Left cardiac atrium (tissue), 4 donors: ENCODE data around the gene NT5M. TPM values are rescaled to one million over a fixed set of nuclear protein-coding genes. Genes with fewer than 3 reads are reported as not detected.
A peak's percentile ranks its signal among the peaks of the same experiment; 100 is the strongest.

Source experiments
- ATAC-seq, 2 donors: fragments of 200-7000 bp; cut with Tn5 transposase; one replicate each; pipeline ENCODE4 v1.9.1; 2020; ENCODE audit warnings: mild to moderate bottlenecking in 2 of 2, moderate library complexity in 2 of 2
- DNase-seq: peaks from one replicate; pipeline ENCODE4 v3.0.0-alpha.2; 2020
- intact Hi-C, 2 donors: fragments of 100-400 bp; cut with DNase I; formaldehyde crosslinking; loops; one replicate each; pipeline versions ENCODE4 v1.14.1 to v1.15.1; 2022 to 2023
- total RNA-seq, 2 donors: library from RNA; stranded (reverse); fragmentation: NEBNext Ultra II Directional; extraction: Animal tissue kit (Norgen Biotek cat#: 25700); gene quantifications; one replicate each; pipeline ENCODE4 v1.2.1, GENCODE V29; 2021
- donor health status: DM: no; HTN: yes; CAD: no.
- donor health status: DM: no; HTN: yes; CAD: no; lungs with severe emphysema.
- donor health status: DM: yes; HTN: yes; CAD: no.
- donor health status: Dilated cardiomyopathy.

The NT5M gene
- total RNA-seq, 2 donors from 2014 or later: 5.4 to 8.2 TPM

DNA sequence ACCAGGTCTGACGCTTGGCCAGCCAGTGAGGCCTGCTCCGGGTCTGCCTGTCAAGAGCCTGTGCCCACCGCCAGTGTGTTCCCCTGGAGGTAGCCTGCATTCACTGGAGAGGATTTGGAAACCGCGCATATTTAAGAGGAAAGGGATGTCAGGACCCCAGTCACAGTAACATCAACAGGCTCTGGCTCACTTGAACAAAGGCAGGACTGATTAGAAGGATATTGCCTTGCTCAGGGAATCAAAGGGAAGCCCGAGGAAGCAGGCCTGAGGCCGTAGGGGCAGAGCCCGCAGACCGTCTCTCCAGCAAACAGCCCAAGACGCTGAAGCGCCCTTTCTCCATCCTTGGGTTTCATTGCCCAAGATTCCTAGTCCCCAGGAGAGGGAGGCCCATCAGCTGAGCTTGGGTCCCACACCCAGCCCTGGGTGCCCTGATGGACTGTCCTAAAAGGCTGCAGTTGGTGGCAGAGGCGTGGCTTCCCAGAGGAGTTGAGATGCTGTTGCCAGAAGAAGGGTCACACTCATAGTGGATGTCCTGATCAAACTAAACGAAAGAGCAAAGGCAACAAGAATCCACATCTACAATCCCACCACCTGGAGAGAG, 23.2 kb downstream of the NT5M start:
- intact Hi-C loops: no loop called here
- DNase-seq (no peak), ATAC-seq (no peak)

DNA sequence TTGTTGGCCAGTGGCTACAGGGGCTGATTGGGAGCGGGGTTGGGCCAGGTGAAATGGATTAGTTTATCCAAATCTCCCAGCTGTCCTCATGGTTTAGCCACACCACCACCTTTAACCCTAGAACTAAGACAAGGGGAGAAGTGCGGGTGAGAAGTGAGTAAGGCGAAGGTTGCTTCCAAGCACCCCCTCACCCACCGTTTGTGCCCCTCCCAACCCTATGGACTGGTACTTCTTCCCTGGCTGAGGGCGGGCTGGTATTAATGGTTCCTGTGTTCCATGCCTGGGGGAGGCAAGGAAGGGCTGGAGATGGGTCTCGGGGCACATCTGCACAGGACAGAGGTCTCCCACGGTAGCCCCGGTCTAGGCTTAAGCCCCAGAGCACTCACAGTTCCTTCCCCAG, 25.1 kb downstream of the NT5M start:
- ATAC-seq (no peak), DNase-seq (no peak)
- intact Hi-C loops: no loop called here

DNA sequence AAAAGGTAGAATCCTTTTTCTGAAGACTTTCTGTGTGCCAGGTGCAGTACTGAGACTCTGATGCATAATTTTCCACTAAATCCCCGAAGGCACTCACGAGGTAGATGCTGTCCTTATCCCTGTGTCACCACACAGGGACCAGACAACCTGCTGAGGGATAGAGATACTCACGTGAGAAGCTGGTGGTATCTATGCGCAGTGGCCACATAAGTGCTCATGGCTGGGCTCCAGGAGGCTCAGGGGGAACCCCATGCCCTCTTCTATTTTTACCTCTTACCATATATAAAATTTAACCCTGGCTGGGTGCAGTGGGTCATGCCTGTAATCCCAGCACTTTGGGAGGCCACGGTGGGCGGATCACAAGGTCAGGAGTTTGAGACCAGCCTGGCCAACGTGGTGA, 38.3 kb downstream of the NT5M start:
- ATAC-seq (peak in 1 of 2 donors; percentile 31), DNase-seq (no peak)
- intact Hi-C loops: loop anchor here in 1 of 2 donors (10.0 kb wide), 1 partner anchor 63 kb away; no protein-coding TSS in a partner anchor

DNA sequence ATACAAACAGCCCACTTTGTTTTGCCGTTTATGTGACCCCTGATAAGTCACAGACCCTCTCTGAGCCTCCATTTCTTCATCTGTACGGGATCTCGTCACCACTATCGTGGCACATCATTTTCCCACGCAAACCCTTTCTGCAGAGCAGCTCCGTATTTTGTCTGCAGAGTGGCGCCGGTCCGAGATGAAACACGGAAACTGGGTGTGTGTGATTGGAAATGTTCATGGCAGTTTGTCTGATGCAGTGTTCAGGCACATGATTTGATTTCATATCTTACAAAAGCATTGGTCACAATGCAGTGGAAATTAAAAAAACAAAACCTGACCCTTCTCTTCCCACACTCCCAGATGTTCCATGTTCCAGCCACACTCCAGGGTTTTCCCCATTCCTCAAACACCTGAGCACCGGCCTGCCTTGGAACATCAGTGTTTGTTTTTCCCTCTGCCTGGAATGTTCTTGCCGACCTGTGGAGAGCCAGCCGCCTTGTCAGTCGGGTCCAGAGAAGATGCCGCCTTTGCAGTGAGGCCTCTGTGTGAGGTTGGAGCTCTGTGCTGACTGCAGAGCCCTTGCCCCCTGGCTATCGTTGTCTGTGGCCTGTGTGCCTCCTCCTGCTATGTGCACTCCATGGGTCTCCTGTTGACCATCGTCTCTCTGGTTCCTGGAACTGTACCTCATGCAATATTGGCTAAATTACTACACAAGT, 39.2 kb downstream of the NT5M start:
- no peak for ATAC-seq
- intact Hi-C loops: loop anchor here in 1 of 2 donors (10.0 kb wide), 1 partner anchor 62 kb away; no protein-coding TSS in a partner anchor
- DNase-seq: no peak

DNA sequence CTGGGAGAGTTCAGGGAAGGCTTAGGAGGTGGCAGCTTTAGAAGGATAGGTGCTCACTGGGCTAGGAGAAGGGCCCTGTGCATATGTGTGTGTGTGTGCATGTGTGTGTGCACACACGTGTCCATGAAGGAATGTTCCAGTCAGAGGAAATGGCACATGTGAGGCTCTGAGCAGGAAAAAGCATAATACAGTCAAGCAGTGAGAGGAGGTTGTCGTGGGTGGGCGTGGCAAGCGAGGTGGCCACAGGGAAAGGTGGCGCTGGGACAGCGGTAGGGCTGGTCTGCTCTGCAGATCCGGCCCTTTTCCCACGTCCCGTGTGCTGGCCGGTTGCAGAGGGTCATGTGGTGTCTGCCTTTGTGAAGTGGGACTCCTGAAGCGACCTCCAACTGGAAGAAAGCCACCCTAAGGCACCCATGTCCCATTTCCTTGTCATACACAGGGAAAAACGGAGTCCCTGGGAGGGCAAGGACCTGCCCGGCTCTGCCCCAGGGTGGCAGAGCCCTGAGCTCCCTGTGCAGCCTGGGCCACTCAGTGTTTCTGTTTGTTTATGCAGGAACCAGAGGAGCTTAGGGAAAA, 40.1 kb downstream of the NT5M start:
- ATAC-seq (no peak), DNase-seq (no peak)
- intact Hi-C loops: loop anchor here in 1 of 2 donors (10.0 kb wide), 1 partner anchor 62 kb away; no protein-coding TSS in a partner anchor

DNA sequence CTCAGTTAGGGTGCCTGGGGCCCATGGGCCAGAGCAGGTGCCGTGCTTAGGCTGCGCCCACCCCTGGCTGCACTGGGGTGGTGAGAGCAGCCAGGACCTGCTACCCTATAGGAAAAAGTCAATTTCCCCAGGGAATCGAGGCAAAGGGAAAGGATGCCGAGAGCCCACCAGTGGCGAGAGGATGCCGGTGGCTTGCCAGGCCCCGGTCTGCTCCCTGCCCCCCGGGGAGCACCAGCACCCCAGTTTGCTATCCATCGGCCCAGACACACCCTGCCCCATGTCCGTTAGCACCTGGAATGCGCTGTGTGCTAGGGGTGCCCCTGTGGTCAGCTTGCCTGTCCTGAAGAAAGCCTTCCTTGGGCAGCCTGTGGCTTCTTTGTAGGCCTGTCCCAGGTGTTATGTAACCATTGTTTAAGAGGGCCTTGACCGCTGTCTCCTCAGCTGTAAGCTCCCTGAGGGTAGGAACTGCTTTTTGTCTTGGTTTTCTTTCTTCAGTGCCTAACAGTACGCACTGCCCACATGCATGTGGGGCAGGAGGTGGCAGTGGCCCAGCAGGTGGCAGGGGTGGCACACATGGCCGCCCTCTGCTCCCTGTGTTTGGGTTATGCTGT, 40.8 kb downstream of the NT5M start:
- DNase-seq: no peak

DNA sequence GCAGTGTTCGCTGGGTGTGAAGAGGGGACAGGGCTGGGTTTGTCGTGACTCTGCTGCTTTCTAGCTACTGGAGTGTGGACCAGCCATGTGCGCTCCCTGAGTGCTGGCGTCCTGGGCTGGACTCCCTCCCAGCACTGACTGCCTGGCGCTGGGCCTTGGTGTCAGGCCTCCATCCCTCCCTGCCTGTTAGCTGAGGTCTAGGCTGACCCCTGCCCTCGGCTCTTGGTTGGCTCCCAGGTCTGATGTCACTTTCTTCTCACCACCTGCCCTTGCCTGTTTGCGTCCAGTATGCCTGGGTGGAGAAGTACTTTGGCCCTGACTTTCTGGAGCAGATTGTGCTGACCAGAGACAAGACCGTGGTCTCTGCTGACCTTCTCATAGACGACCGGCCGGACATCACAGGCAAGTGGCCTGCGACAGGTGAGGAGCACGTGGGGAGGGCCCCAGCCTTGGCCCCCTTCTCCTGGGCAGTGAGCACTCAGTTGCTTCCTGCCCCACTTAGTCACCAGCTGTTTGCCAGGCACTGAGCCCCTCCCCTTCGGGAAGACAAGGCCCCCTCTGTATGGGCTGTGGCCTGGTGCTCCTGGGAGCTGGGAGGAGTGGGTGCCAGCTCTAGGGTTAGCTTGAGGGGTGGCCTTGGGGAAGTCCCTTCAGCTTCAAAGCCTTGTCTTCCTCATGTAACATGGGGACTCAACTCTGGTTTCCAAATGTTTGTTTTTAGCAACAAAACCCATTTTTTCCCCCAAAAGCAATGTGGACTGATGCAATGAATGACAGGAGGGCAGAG, 41.5 kb downstream of the NT5M start:
- DNase-seq (no peak), ATAC-seq (peak; percentile 24 to 29)
- intact Hi-C loops: loop anchor here in 1 of 2 donors (10.0 kb wide), 1 partner anchor 60 kb away; no protein-coding TSS in a partner anchor

More for the DNA sequence above, 40.8 kb downstream of the NT5M start:
- ATAC-seq: no peak
- intact Hi-C loops: loop anchor here in 1 of 2 donors (10.0 kb wide), 1 partner anchor 61 kb away; no protein-coding TSS in a partner anchor

DNA sequence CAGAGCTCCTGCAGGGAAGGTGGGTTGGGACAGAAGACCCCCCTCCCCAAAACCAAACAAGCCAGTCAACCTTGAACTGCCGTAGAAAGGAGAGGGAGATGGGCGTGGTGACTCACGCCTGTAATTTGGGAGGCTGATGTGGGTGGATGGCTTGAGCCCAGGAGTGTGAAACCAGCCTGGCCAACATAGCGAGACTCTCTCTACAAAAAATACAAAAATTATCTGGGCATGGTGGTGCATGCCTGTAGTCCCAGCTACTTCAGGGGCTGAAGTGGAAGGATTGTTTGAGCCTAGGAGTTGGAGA, 42.1 kb downstream of the NT5M start:
- no peak for DNase-seq
- intact Hi-C loops: loop anchor here in 1 of 2 donors (10.0 kb wide), 1 partner anchor 60 kb away; no protein-coding TSS in a partner anchor

DNA sequence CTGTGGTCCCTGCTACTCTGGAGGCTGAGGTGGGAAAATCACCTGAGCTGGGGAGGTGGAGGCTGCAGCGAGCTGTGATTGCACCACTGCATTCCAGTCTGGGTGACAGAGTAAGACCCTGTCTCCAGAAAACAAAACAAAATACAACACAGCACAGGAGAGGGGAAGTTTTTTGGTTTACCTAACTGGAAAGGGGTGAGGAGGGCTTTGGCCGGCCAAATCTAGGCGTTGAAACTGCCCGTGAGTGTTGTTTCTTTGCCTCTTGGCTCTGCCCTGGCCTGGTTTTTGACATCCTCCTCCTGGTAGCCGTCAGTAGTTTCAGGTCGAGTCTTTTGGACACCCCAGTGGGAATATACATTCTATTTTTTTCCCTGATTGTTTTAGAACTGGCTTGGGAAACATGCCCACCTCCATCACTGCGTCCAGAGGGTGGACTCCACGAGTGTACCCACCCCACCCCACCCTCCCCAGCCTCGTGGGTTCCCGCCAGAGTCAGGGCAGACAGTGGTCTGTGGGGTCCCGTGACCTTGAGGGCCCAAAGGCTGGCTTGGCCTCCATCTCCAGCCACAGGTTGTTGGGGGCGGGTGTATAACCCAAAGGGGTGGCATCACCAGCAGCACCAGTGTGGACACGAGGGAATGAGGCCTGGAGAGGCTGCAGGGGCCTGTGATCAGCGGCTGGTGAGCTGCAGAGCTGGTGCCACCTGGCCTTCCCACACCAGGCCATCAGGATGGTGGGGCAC, 42.7 kb downstream of the NT5M start:
- DNase-seq: no peak
- intact Hi-C loops: loop anchor here in 1 of 2 donors (10.0 kb wide), 1 partner anchor 59 kb away; no protein-coding TSS in a partner anchor
- ATAC-seq: no peak

More for the DNA sequence above, 42.1 kb downstream of the NT5M start:
- ATAC-seq: no peak

DNA sequence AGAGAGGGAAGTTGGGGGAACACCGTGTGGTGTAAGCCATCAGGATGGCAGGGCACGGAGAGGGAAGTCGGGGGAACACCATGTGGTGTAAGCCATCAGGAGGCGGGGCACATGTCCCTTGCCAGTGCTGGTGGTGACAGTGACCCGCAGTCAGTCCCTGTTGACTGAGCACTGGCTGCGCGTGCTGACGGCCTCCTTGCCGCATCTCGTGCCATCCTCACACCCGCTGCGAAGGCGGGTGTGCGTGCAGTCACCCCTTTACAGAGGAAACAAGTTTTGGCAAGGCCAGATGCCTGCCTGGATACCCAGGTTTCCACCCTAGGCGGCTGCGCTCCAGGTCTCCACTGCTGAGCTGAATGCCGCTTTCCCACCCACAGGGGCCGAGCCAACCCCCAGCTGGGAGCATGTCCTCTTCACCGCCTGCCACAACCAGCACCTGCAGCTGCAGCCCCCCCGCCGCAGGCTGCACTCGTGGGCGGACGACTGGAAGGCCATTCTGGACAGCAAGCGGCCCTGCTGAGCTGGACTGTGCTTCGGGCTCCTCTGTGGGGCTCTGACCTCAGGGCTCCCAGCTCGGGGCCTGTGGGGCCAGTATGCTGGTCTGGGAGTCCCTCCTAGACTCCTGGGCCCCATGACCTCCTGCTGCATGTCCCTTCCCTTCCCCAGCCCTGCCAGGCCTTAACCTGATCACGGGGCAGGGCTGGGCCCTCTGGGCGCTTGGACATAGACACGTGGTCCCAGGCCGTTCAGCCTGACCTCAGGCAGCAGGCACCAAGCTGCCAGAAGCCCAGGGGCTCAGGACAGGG, 43.5 kb downstream of the NT5M start:
- no peak for ATAC-seq
- DNase-seq: no peak
- intact Hi-C loops: loop anchor here in 1 of 2 donors (10.0 kb wide), 1 partner anchor 58 kb away; no protein-coding TSS in a partner anchor

DNA sequence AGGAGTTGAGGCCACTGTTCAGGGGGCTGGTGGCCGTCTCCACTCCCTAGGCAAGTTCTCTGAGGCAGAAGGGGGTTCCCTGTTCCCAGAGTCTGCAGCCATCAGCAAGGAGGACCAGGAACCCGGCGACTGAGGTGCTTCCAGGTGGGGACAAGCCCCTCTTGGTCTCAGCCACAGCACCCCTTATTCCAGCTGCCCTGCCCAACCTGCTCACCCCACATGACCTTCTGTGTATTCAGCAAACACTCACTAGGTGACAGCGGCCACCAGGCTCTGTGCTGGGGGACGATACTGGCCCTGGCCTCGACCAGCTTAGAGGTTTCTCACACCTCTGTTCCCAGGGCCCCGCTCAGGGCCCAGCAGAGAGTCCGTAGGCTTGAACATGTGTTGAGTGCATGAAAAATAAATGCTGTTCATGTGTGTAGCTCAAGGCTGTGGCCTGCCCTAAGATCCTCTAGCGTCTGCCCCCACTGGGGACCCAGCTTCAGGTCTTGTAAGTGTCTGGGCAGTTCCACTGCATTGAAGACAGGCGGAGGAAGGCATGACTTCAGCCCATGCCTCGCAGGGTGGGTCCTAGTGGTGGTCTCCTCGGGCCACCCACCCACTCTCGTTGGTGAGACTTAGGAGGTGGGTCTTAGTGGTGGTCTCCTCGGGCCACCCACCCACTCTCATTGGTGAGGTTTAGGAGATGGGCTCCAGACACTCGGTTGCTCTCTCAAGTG, 44.2 kb downstream of the NT5M start:
- DNase-seq (no peak), ATAC-seq (no peak)

DNA sequence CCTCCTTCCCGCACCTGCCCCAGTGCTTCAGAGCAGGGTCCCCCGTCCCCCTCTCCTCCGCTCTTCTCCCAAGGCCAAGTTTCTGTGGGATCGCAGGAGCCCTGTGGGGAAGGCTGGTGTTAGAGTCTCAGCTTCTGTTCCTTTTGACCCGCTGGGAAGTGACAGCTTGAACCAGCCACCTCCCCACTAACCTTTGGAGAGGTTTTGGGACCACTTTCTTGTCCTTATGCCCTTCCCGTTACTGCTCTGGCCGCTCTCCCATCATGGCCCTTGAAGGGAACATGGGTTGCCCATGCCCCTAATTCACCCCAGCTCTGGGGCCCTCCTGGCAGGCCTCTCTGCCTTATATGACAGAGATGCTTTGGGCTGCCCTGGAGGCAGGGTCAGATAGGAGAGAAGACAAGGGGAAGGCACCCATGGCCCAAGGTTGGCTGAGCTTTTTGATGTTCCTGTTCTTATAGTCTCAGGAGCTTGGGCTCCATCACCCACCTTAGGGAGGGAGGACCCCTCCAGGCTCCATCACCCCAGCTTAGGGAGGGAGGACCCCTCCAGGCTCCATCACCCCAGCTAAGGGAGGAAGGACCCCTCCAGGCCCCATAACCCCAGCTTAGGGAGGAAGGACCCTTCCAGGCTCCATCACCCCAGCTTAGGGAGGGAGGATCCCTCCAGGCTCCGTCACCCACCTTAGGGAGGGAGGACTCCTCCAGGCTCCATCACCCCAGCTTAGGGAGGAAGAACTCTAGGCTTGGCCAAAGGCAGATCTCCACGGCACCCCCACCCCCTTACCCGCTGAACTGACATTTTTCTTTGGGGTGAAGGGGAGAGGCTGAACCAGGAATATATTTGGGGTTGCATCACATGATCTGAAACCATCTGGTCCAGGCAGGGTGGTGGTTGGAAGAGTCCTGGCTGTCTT, 45.0 kb downstream of the NT5M start:
- ATAC-seq: no peak
- intact Hi-C loops: loop anchor here in 1 of 2 donors (10.0 kb wide), 1 partner anchor 57 kb away; no protein-coding TSS in a partner anchor
- DNase-seq: no peak

More for the DNA sequence above, 44.2 kb downstream of the NT5M start:
- intact Hi-C loops: loop anchor here in 1 of 2 donors (10.0 kb wide), 1 partner anchor 57 kb away; no protein-coding TSS in a partner anchor

DNA sequence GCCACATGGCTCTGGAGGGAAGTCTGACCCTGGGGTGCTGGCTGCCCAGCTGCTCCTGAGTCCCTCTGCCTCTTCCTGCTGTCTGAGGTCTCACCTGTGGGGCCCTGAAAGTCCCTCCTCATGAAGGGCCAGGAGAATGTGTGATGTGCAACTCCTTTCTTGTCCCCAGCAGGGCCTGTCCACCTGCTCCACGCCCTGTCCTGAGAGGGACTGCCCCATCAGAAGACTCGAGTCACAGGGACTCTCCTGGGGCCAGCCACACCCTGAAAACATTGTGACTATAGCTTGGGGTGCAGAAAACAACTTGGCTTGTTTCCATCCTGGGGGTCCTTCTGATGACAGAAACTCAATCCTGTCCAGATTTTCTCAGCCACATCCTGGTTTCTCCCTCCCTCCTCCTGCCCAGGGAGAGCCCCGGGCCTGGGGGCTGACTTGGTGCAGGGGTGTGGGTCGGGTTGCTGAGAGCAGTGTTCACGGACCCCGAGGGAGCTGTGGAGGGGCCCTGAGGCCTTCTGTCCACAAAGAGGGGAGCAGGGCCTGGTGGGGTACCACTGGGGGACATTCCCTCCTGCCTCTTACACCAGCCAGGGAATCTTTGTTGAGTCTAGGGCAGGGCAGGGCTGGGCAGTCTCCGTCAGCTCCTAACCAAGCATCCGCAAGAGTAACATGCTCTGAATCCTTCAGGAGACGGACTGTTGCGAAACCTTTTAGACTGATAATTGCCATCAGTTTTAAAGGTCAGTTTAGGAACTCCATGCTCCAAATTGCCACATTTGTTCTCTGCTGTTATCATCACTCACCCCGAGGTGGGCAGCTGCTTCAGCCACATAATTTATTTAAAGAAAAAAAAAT, 45.9 kb downstream of the NT5M start:
- no peak for ATAC-seq
- intact Hi-C loops: loop anchor here in 1 of 2 donors (10.0 kb wide), 1 partner anchor 56 kb away; no protein-coding TSS in a partner anchor
- no peak for DNase-seq

DNA sequence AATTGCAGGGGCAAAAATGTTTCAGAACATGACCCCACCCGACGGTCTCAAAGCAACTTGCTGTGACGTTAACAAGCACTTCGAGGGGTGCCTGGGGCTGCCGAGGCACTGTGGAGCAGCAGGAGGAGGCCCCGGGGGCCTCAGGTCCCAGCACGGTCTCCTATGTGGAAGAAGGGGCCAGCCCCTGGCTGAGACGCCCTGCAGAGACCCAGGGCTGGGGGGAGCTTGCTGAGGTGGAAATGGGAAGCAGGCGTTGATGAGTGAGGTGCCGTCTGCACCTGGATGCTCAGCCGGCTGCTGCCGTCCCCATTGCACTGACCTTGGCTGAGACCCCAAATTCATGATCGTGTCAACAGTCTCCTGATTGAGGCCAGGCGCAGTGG, 46.5 kb downstream of the NT5M start:
- DNase-seq (no peak), ATAC-seq (no peak)
- intact Hi-C loops: loop anchor here (5.0 to 10.0 kb wide), 3 partner anchors 55 to 143 kb away; no protein-coding TSS in a partner anchor
